HG02623 (cell line): ENCODE measurements around the gene FOXO3.

Experiments
- ATAC-seq: cut with Tn5 transposase; IDR thresholded peaks from one replicate; pipeline ENCODE4 v1.9.1; 2021; ENCODE audit warnings: moderate library complexity; ENCODE audit not compliant: unreplicated experiment

The FOXO3 gene

GRCh38 chr6:108594151-108594550, 33.4 kb downstream of the FOXO3 start:
- ATAC-seq = no peak

GRCh38 chr6:108594640-108595039, 33.9 kb downstream of the FOXO3 start:
- ATAC-seq = no peak

- ATAC-seq = no peak
These were observed 36.2 kb downstream of the FOXO3 start for GRCh38 chr6:108596956-108597355.

GRCh38 chr6:108597572-108598304, 37.0 kb downstream of the FOXO3 start:
- no peak for ATAC-seq

GRCh38 chr6:108598305-108598863, 37.7 kb downstream of the FOXO3 start:
- ATAC-seq = peak; percentile 85

GRCh38 chr6:108604156-108604555, 43.4 kb downstream of the FOXO3 start:
- no peak for ATAC-seq

GRCh38 chr6:108606250-108606690, 45.6 kb downstream of the FOXO3 start:
- ATAC-seq = no peak

- no peak for ATAC-seq
These were observed 47.9 kb downstream of the FOXO3 start for GRCh38 chr6:108608453-108609275.

- ATAC-seq = no peak
These were observed 48.6 kb downstream of the FOXO3 start for GRCh38 chr6:108609276-108609769.

GRCh38 chr6:108610270-108610839, 49.6 kb downstream of the FOXO3 start:
- no peak for ATAC-seq

GRCh38 chr6:108610957-108611586, 50.4 kb downstream of the FOXO3 start:
- no peak for ATAC-seq

- ATAC-seq = no peak
These were observed 52.1 kb downstream of the FOXO3 start for GRCh38 chr6:108612852-108613251.

GRCh38 chr6:108616544-108616943, 55.8 kb downstream of the FOXO3 start:
- ATAC-seq = no peak

GRCh38 chr6:108616973-108617372, 56.3 kb downstream of the FOXO3 start:
- ATAC-seq = no peak

GRCh38 chr6:108618623-108619152, 58.0 kb downstream of the FOXO3 start:
- no peak for ATAC-seq

- ATAC-seq = no peak
These were observed 58.9 kb downstream of the FOXO3 start for GRCh38 chr6:108619431-108620197.

GRCh38 chr6:108621117-108621516, 60.4 kb downstream of the FOXO3 start:
- ATAC-seq = no peak

GRCh38 chr6:108622641-108623298, 62.1 kb downstream of the FOXO3 start:
- no peak for ATAC-seq

- no peak for ATAC-seq
These were observed 63.3 kb downstream of the FOXO3 start for GRCh38 chr6:108623995-108624394.
